Pulmonary artery endothelial cell (primary cell): ENCODE data around the gene HECTD1. TPM values are rescaled to one million over a fixed set of nuclear protein-coding genes. Genes with fewer than 3 reads are reported as not detected.
"Not testable (repeated sequence)": the region's sequence is repeated elsewhere in the genome, so short reads cannot be mapped to it uniquely, and the experiment has no call there.

Experiments
- DNase-seq: peaks from one replicate; pipeline ENCODE4 v3.0.0-alpha.2; 2011; ENCODE audit warnings: low read depth, low spot score
- total RNA-seq: library from RNA; depleted of rRNA; stranded (reverse); fragments of >200 nt; gene quantifications from 2 replicates; pipeline ENCODE4 v1.2.3, GENCODE V29; 2014

HECTD1 gene
- 256 and 306 TPM in 2 replicates for total RNA-seq

GRCh38 chr14:31207755-31208545 is at the start of gene HECTD1:
Gene HECTD1 (minus strand): TSS chr14:31207793. CDS start chr14:31205936, 1,857 bp downstream.
- peak; percentile 55 for DNase-seq

- DNase-seq, result no peak
These were observed 49.6 kb upstream of the HECTD1 start for GRCh38 chr14:31257244-31257553.

GRCh38 chr14:31256534-31257243 is 49.1 kb upstream of the HECTD1 start:
- no peak for DNase-seq

- not testable (repeated sequence) for DNase-seq
These were observed 48.3 kb upstream of the HECTD1 start for GRCh38 chr14:31255918-31256317.

- no peak for DNase-seq
These were observed 47.7 kb upstream of the HECTD1 start for GRCh38 chr14:31255286-31255685.

GRCh38 chr14:31253746-31254471 is 46.3 kb upstream of the HECTD1 start:
- no peak for DNase-seq

- no peak for DNase-seq
These were observed 45.3 kb upstream of the HECTD1 start for GRCh38 chr14:31252865-31253264.

- no peak for DNase-seq
These were observed 43.7 kb upstream of the HECTD1 start for GRCh38 chr14:31251028-31251958.

- no peak for DNase-seq
These were observed 37.0 kb upstream of the HECTD1 start for GRCh38 chr14:31244626-31245025.

GRCh38 chr14:31243860-31244259 is 36.3 kb upstream of the HECTD1 start:
- no peak for DNase-seq

- not testable (repeated sequence) for DNase-seq
These were observed 34.8 kb upstream of the HECTD1 start for GRCh38 chr14:31242161-31242940.

GRCh38 chr14:31241450-31242114 is 34.0 kb upstream of the HECTD1 start:
- DNase-seq, result no peak

- DNase-seq, result no peak
These were observed 32.1 kb upstream of the HECTD1 start for GRCh38 chr14:31239741-31240140.

- DNase-seq, result no peak
These were observed 27.9 kb upstream of the HECTD1 start for GRCh38 chr14:31235462-31235861.

- no peak for DNase-seq
These were observed 24.5 kb upstream of the HECTD1 start for GRCh38 chr14:31232081-31232480.

- not testable (repeated sequence) for DNase-seq
These were observed 23.7 kb upstream of the HECTD1 start for GRCh38 chr14:31231272-31231671.

- DNase-seq, result no peak
These were observed 23.0 kb upstream of the HECTD1 start for GRCh38 chr14:31230573-31230958.

- DNase-seq, result peak; percentile 11
These were observed 22.3 kb upstream of the HECTD1 start for GRCh38 chr14:31229638-31230572.

GRCh38 chr14:31229009-31229408 is 21.4 kb upstream of the HECTD1 start:
- no peak for DNase-seq
